Stimulated activated CD8-positive, alpha-beta memory T cell treated with anti-CD3 and anti-CD28 coated beads, Interleukin-12 subunit alpha, Interleukin-12 subunit beta, amount 100 ng/mL, for 24 hours (primary cell): Measurements from ENCODE around the gene HGS.

ENCODE experiments used
- DNase-seq: peaks from one replicate; pipeline ENCODE4 v3.0.0-alpha.2; 2020; ENCODE audit errors: extremely low read depth

Gene HGS, protein sequence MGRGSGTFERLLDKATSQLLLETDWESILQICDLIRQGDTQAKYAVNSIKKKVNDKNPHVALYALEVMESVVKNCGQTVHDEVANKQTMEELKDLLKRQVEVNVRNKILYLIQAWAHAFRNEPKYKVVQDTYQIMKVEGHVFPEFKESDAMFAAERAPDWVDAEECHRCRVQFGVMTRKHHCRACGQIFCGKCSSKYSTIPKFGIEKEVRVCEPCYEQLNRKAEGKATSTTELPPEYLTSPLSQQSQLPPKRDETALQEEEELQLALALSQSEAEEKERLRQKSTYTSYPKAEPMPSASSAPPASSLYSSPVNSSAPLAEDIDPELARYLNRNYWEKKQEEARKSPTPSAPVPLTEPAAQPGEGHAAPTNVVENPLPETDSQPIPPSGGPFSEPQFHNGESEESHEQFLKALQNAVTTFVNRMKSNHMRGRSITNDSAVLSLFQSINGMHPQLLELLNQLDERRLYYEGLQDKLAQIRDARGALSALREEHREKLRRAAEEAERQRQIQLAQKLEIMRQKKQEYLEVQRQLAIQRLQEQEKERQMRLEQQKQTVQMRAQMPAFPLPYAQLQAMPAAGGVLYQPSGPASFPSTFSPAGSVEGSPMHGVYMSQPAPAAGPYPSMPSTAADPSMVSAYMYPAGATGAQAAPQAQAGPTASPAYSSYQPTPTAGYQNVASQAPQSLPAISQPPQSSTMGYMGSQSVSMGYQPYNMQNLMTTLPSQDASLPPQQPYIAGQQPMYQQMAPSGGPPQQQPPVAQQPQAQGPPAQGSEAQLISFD

DNA sequence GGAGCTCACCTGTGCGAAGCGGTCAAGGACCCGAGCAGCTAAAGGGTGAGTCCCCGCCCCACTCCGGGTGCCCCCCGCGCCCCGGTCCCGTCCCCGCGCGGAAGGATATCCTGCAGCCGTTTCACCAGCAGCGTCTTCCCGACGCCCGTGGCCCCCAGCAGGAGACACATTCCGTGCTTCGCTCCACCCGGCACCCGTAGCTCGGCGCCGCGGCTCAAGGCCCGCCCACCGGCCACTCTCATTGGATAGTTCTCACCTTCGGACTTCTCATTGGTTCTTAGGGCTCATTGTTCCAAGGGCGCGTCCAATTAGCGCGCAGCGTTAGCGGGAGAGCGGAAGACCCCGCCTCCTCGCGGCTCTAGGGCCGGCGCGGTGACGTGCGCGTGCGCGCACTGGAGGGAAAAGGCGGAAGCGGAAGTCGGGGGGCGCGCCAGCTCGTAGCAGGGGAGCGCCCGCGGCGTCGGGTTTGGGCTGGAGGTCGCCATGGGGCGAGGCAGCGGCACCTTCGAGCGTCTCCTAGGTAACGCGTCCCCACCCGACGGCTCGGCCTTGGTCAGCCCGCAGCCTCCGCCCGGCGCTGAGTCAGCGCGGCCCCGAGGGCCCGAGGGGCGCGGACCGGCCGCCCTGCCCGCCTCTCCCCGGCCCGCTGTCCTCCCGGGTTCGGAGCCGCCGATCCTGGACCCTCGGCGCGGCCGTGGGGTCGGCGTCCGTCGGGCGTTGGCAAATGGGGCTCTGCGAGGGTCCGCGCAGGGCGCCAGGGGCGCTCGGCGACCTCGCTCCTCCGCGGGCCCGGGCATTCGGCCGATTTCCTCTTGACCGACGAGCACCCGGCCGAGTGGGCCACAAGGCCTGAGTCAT is at the start of gene HGS, which contains the start of gene ARL16:
Gene HGS, plus strand, starts transcription at position 428 of the 858 bp plus-strand sequence. Its CDS starts 56 bp downstream, at position 484.
Gene ARL16, minus strand, starts transcription at position 214 of the 858 bp plus-strand sequence. Its CDS starts 44 bp downstream, at position 170.
- DNase-seq = peak; percentile 89

DNA sequence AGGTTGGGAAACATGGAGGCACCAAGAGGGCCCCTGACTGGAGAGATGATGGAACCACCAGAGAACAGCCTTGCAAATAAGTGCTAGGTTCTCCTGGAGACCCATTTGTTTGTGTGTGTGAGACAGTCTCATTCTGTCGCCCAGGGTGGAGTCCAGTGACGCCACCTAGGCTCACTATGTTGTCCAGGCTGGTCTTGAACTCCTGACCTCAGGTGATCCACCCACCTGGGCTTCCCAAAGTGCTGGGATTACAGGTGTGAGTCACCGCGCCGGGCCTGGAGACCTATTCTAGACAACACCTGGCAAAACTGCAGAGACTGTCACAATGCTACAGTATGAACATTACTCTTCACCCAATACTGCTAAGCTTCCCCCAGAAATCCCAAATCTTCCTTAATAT is 48.4 kb upstream of the HGS start:
- no peak for DNase-seq

DNA sequence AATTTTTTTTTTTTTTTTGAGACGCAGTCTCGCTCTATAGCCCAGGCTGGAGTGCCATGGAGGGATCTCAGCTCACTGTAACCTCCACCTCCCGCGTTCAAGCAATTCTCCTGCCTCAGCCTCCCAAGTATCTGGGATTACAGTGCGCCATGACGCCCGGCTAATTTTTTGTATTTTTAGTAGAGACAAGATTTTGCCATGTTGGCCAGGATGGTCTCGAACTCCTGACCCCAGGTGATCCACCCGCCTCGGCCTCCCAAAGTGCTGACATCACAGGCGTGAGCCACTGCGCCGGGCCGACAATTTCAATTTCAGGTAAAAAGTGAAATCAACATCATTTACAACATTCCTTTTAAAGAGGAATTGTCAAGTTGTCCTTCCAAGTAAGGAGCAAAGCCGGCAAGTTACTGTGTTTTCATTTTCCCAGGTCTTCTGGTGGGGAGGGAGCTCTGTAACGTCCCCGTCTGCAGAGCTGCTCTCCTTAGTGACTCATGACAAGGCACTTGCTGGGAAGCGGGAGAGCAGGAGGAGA is 47.8 kb upstream of the HGS start:
- no peak for DNase-seq

DNA sequence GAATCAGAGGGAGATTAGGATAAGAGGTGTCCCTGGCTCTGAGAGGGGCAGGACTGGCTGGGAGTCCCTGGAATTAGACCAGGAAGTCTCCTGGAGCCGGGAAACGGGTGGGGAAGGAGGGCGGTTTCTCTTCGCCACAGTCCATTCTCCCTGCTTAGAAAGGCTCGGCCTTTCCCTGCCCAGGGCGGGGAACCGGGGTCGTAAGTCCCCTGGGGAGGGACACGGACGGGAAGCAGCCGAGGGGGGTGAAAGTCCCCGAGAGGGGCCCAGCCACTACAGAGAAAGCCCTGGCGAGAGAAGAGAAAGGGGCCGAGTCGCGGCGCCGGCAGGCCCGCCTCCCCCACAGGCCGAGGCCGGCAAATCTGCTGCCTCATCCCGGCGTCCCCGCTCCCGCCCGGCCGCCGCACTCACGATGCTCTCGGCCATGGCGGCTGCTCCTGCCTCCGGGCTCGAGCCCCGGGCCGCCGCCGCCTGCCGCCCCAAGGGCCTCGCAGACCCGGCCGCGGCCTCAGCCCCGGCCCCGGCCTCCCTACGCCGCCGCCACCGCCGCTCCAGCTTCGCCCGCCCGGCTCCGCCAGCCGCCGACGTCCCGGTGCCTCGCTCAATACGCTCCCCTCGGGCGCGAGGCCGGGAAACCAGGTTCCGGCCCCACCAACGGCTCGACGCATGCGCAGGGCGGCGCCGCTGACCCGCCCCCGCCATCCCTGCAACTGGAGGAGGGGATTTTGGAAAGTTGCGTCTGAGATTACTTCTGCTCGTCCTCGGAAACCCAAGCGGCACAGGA is 47.1 kb upstream of the HGS start, which contains the start of the genes NPLOC4 and TSPAN10:
Gene NPLOC4, minus strand, starts transcription at position 608 of the 784 bp plus-strand sequence. Its CDS starts 182 bp downstream, at position 426.
Gene TSPAN10, plus strand, starts transcription at position 692 of the 784 bp plus-strand sequence. CDS start 5,217 bp downstream, outside the sequence.
- DNase-seq = peak; percentile 59

DNA sequence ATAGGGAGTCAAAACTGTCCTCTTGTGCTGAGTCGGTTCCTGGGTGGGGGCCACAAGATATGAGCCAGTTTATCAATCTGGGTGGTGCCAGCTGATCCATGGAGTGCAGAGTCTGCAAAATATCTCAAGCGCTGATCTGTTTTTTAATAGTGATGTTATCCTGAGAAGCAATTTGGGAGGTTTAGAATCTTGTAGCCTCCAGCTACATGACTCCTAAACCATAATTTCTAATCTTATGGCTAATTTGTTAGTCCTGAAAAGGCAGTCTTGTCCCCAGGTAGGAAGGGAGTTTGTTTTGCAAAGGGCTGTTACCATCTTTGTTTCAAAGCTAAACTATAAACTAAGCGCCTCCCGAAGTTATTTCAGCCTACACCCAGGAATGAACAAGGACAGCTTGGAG is 45.1 kb upstream of the HGS start:
- DNase-seq = no peak

DNA sequence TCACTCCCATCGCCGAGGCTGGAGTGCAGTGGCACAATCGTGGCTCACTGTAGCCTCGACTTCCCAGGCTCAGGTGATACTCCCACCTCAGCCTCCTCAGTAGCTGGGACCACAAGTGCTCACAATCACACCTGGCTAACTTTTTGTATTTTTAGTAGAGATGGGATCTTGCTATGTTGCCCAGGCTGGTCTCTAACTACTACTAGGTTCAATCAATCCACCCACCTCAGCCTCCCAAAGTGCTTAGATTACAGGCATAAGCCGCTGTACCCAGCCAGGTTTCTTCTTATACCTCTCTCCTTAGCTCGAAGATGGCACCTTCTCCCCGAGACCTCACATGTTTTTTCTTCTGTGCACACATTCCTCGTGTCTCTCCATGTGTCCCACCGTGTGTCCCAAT is 43.8 kb upstream of the HGS start:
- no peak for DNase-seq

DNA sequence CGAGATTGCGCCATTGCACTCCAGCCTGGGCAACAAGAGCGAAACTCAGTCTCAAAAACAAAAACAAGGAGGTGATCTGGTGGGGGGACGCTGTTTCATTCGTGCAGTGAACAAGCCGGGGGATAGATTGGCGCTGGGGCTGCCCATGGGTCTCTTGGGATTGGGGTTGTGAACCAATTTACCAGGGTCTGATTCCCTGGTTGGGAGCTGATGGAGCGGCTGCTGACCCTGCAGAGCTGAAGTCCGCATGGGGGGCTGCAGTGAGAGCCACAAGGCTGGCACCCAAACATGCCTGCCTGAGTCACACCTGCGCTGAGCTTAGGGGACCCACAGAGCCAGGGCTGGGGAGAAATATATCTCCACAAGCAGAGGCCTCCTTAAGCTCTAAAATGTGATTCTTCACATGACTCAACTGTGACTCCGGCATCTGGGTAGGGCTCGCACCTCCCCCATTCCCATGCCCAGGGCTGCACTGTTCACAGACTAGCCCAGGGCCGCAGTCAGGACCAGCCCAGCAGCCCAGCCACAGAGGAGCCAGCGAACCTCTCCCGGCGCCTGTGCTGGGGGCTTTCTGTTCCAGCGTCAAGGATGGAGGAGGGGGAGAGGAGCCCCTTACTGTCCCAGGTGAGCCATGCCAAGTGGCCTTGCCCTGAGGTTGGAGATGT is 41.9 kb upstream of the HGS start:
- DNase-seq = no peak

DNA sequence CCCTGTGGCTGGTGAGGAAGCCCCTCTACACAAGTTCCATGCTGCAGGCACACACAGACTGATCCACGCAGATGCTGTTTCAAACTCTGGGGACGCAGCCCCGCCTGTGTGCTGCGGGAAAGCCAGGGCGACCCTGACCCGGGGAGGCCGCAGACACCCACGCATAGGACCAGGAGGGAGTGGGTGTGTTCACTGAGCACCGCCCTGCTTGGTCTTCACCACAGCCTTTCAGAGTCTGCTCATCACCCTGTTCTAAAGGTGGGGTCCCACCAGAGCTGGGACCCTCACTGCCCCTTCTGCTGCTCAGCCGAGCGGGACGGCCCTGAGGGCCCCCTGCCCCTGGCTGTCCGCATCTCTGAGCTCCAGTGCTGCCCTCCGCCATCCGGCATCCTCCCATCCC is 39.3 kb upstream of the HGS start:
- DNase-seq = no peak

DNA sequence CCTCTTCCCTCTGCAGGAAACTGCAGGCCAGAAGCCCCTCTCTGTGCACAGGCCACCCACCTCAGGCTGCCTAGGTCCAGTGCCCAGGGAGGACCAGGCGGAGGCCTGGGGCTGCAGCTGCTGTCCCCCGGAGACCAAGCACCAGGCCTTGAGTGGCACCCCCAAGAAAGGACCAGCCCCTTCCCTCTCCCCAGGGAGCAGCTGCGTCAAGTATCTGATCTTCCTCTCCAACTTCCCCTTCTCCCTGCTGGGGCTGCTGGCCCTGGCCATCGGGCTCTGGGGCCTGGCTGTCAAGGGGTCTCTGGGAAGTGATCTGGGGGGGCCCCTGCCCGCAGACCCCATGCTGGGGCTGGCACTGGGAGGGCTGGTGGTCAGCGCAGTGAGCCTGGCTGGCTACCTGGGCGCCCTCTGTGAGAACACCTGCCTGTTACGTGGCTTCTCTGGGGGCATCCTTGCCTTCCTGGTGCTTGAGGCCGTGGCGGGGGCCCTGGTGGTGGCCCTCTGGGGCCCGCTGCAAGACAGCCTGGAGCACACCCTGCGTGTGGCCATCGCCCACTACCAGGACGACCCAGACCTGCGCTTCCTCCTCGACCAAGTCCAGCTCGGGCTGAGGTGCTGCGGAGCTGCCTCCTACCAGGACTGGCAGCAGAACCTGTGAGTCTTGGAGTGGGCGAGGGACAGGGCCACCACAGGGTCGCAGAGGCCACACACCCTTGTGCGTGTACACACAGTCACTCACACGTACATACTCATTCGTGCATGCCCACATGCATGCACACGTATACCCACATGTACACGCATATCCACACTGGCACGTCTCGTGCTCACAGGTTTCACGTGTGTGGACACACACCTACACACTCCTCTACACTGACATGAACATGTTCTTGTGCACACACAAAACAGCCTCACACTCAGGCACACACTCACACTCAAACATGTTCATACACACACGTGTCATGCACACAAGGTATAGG is 38.5 kb upstream of the HGS start:
- DNase-seq = no peak

DNA sequence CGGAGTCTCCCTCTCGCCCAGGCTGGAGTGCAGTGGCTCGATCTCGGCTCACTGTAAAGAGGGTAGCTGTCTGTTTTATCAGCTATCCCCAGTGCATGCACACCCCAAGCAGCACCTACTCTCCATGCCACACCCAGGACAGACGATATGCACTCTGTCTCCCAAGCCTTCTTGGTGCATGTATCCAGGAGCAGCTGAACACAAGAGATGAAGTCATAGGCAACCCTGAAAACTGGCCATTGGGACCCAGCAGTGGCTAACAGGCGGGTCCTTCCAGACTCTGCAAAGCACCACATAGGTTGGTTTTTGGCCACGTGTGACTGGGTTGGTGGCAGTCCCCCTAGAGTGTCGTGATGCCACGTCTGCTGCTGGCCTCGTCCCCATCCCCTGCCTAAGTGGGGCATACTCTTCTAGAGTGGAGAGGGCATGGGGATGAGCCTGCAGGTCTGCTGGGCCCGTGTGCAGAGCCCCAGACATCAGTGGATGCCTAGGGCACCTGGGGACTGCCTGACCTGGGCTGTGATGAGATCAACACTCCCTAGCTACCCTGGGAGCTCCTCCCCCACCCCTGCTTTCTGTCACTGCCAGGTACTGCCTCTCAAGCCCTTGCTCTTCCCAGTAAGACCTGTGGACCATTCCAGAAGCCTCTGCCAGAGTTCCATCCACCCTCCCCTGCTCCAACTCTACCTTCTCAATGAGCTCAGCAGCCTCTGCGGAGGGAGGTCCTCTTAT is 36.8 kb upstream of the HGS start:
- no peak for DNase-seq

DNA sequence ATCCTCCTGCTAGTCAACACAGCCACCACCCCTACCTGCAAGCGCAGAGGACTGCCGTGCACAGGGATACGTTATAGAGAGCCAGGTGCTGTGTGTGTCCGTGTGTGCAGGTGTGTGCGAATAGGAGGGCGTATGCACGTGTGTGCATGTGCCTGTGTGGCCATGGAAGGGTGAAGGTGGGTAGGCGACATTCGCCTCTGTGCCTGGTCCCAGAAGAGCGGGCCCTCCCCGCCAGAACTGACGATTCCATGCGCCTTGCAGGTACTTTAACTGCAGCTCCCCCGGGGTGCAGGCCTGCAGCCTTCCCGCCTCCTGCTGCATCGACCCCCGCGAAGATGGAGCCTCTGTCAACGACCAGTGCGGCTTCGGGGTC is 36.2 kb upstream of the HGS start:
- no peak for DNase-seq

DNA sequence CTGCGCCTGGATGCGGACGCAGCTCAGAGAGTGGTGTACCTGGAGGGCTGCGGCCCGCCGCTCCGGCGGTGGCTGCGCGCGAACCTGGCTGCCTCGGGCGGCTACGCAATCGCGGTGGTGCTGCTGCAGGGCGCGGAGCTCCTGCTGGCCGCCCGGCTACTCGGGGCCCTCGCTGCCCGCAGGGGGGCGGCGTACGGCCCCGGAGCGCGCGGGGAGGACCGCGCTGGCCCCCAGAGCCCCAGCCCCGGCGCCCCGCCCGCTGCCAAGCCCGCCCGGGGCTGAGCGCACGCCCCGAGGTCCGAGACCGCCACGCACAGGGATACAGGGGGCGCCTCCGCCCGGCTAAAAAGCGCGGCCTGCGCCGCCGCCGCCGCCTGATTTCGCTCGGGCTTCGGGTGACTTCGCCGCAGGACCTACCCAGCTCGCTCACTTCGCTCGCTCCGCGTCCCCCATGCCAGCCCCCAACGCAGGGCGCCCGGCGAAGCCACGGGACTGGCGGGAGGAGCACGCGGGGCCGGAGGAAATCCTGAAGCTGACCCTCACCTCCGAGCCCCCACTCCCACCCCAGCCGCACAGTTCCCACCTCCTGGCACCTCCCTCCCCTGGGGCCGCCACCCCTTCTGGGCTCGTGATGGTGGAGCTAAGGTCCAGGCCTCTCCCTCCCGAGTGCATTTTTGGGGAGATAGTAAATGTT is 35.7 kb upstream of the HGS start:
- no peak for DNase-seq

DNA sequence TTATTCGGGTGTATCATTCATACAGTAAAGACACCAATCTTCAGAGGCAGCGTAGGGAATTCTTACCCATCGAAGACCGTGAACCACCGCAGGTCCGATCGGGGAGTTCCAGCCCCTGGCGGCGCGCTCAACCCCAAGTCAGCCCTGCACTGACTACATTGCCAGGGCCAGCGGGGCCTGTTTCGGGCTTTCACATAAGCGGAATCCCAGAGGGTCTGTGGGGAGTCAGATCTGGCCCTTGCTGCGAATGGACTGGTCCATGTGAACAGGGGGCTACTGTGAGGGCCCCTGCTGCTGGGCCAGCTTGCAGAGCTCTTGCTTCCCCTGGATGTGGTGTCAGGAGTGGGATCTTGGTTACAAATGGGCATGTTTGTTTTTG is 35.1 kb upstream of the HGS start:
- DNase-seq = no peak

DNA sequence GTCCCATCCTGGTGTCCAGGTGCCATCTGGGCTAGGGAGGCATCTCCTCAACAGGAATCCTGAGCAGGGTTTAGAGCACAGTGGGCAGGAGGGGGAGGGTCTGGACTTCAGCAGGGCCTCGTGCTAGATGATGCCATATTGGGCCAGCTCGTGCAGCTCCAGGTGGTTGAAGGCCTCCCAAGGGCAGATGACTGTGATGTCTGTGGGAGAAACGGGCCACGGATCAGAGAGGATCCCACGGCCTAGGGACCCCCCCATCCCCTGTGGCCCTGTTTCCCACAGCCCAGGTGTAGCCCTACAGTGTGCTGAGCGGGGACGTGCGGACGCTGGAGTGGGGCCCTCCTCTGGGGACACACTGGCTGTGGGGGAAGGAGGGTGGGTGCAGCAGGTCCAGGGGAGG is 32.9 kb upstream of the HGS start:
- DNase-seq = no peak

DNA sequence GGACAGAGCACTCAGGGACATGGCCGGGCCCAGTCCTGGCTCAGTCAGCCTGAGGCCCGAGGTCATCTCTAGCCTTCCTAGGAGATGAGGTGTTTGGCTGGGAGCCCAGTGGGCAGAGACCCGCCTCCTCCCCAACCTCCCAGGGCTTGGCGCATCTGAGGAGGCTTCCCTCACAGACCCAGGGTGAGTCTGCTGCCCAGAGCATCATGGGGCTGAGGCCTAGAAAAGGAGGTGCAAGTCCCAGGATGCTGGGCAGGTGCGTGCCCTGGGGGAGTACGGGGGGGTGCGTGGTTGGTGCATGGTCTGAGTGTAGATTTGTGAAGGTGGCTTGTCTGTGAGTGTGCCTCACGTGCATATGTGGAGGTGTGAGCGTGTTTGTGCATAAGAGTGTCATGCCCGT is 32.1 kb upstream of the HGS start:
- no peak for DNase-seq

DNA sequence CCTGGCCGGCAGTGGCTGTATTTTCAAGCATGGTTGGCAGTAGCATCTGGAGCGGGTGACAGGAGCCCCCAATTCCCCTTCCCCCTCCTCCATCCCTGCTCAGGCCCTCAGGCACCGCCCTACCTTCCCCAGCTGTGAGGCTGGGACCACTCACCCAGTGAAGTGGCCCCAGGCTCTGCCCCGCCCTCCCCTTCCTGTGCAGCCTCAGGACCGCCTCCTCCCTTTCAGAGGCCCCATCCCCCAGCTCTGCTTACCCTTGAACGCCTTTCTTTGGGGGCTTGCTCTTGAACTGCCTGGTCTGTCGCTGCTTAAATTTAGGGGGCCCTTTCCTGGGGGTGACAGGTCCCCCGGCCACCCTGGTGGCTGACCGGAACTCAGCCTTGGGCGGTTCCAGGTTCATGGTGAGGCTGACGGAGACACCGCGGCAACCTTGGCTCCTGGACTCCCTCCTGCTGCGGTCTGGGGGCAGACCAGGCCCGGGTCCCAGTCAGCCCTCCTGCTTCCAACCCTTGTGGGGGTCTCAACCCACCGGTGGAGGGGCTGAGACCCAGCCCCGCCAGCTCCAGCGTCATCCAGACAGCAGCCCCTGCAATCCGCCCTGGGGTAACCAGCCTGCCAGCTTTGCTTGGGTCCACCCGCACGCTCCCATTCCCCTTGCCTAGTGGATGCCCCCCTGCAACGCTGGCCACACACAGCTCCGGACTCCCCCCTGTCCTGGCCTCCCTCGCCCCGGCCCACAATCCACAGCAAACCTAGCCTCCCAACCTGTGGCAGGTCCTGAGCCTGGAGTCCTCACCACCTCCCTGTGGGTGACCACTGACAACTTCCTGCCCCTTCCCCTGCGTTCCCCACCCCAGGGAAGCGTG is 30.7 kb upstream of the HGS start:
- no peak for DNase-seq
